SK-N-MC (cell line): ENCODE data around the gene PLEKHM3.

ENCODE experiments used
- EZH2 ChIP-seq: fragments of 200-600 bp; sonication (generic); IDR thresholded peaks from one replicate; pipeline ENCODE4 v1.6.1; 2017; ENCODE audit warnings: antibody characterized with exemption
- POLR2AphosphoS5 ChIP-seq: IDR thresholded peaks from 2 replicates; pipeline ENCODE4 v1.6.1; 2012; ENCODE audit warnings: mild to moderate bottlenecking, low read depth, low read length, borderline replicate concordance

DNA sequence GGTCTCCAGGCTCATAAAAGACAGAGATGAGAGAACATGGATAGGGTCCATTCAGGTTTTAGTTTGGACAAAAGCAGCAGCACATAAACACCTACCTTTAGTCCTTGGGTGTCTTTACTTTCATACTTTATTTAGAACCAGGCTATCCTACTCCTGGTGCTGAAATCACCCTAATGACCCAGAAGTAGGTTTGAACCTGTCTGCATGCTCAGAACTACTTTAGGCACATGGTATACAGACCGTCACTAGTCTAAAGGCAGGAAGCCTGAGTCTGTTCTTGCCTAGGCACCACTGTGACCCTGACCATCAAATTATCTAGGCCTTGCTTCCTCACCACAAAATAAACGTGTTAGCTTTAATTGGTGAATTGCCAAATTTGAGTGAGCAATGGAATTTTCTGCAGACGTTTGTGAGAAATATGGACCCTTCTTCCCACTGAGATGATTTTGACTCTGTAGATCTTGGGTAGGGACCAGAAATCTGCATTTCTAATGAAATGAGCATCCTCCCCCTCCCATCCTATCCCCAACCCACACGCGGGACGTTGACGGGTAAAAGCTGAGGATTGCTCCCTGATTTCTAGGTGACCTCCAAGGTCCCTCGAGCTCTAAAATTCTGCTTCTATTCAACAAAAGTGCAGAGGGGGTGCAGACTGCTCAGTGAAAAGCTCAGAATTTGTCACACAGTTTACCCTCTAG, 75.1 kb downstream of the PLEKHM3 start:
- TF ChIP-seq EZH2 (no peak), POLR2AphosphoS5 (no peak)
